Measurements from ENCODE around the gene WDR18. TPM values are rescaled to one million over a fixed set of nuclear protein-coding genes. Genes with fewer than 3 reads are reported as not detected.

The WDR18 gene
- total and polyA plus RNA-seq, 2 donors from 2014 or later: 40.3 to 77.2 TPM

DNA sequence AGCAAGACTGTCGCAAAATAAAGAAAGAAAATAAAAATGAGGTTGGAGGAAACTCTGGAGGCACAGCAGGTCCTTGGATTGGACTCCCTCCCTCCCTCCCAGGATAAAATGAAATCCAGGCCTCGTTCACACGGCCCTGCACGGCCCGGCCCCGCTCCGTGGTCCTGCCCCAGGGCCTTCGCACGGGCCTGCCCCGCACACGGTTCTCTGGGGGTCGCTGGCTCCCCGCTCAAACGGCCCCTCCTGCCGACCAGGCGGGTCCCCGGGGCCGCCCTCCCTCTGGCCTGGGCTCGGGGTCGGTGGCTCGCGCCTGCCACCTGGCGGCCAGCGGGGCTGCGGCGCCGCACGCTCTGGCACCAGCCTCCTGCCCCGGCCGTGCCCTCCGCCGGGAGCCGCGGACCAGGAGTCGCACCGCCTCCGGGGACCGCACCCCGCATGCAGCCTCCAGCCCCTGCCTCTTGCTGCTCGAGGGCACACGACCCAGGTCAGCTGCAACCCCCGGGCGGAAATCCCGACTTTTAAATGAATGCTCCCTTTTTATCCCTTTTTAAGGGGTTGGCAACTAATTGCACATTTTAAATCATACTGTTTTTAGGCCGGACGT, 1.5 kb upstream of the WDR18 start:
- peak overlapping the region in 1 of 2 donors; percentile 14 for H3K27ac ChIP-seq (ENCODE audit: low read depth in 2 of 2, low read length in 2 of 2)
- H3K4me3 ChIP-seq (ENCODE audit: low read length in 3 of 3): peak overlapping the region in 1 of 3 donors; percentile 49
- TF ChIP-seq, protein P1, sequence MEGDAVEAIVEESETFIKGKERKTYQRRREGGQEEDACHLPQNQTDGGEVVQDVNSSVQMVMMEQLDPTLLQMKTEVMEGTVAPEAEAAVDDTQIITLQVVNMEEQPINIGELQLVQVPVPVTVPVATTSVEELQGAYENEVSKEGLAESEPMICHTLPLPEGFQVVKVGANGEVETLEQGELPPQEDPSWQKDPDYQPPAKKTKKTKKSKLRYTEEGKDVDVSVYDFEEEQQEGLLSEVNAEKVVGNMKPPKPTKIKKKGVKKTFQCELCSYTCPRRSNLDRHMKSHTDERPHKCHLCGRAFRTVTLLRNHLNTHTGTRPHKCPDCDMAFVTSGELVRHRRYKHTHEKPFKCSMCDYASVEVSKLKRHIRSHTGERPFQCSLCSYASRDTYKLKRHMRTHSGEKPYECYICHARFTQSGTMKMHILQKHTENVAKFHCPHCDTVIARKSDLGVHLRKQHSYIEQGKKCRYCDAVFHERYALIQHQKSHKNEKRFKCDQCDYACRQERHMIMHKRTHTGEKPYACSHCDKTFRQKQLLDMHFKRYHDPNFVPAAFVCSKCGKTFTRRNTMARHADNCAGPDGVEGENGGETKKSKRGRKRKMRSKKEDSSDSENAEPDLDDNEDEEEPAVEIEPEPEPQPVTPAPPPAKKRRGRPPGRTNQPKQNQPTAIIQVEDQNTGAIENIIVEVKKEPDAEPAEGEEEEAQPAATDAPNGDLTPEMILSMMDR (IDR thresholded peaks at IDR 0.05; ENCODE audit: borderline replicate concordance, extremely low read depth, insufficient read depth): peak; percentile 99
- no peak overlapping the region for H3K9ac ChIP-seq (ENCODE audit: low read length in 3 of 3)
- FAIRE-seq: no peak
- intact Hi-C loops (cut with DNase I): loop anchor here (5.0 kb wide), 1 partner anchor 55 kb away; the partner anchor contains the start of gene ARID3A
- H3K4me1 ChIP-seq (ENCODE audit: control insufficient read depth in 2 of 3, insufficient read depth in 2 of 3, low read depth in 1 of 3, low read length in 3 of 3): peaks cover 0 to 21% (median 16%) of the 10 kb centered on the region in 3 donors
- peaks cover 0 to 9% (median 0%) of the 10 kb centered on the region in 3 donors for H3K36me3 ChIP-seq (ENCODE audit: control insufficient read depth in 2 of 3, insufficient read depth in 3 of 3, low read length in 3 of 3)
- no peaks in the 10 kb centered on the region for H3K9me3 ChIP-seq (ENCODE audit: control insufficient read depth in 2 of 3, insufficient read depth in 1 of 3, low read length in 3 of 3)
- DNase-seq: peak; percentile 80 to 88 (median 85)
- no peaks in the 10 kb centered on the region for H3K27me3 ChIP-seq (ENCODE audit: control insufficient read depth, insufficient read depth, low read length)

DNA sequence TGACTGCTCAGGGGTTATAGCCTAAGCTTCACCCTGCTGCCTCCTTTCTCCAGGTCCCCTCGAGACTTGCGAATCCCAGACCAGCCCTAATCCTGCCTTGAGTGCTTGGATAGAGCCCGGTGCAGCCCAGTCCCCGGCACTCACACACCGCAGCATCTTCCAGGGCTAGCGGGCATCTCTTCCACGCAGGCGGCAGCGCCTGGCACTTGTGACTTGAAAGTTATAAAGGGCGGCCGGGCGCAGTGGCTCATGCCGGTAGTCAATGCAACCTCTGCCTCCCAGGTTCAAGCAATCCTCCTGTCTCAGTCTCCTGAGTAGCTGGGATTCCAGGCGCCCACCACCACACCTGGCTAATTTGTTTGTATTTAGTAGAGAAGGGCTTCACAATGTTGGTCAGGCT, 1.9 kb downstream of the WDR18 start:
- H3K4me1 ChIP-seq (ENCODE audit: control insufficient read depth in 2 of 3, insufficient read depth in 2 of 3, low read depth in 1 of 3, low read length in 3 of 3): peaks cover 0 to 11% (median 7%) of the 10 kb centered on the region in 3 donors
- H3K27ac ChIP-seq (ENCODE audit: low read depth in 2 of 2, low read length in 2 of 2): no peak overlapping the region
- intact Hi-C loops (cut with DNase I): no loop called here
- DNase-seq (no peak), FAIRE-seq (no peak)
- H3K4me3 ChIP-seq (ENCODE audit: low read length in 3 of 3): no peak overlapping the region
- H3K9me3 ChIP-seq (ENCODE audit: control insufficient read depth in 2 of 3, insufficient read depth in 1 of 3, low read length in 3 of 3): no peaks in the 10 kb centered on the region
- H3K9ac ChIP-seq (ENCODE audit: low read length in 3 of 3): no peak overlapping the region
- TF ChIP-seq, protein P1 (IDR thresholded peaks at IDR 0.05; ENCODE audit: borderline replicate concordance, extremely low read depth, insufficient read depth): no peak
- H3K27me3 ChIP-seq (ENCODE audit: control insufficient read depth, insufficient read depth, low read length): no peaks in the 10 kb centered on the region
- H3K36me3 ChIP-seq (ENCODE audit: control insufficient read depth in 2 of 3, insufficient read depth in 3 of 3, low read length in 3 of 3): peaks cover 0 to 11% (median 0%) of the 10 kb centered on the region in 3 donors

DNA sequence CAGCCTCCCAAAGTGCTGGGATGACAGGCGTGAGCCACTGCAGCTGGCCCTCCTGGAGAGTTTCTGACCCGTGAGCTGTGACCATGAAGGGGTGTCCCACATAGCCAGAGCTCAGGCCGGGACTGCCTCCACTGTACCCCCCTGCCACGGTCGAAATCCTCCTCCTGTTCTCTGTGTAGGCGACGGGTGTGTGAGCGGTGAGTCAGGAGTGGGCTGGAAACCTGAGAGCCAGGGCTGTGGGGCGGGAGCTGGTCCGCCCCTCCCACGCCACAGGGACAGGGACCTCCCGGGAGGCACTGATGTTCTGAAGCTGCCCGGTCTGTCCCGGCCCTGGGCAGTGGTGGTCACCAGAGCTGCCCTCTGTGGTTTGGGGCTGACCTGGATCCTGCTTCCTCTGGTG, 3.9 kb downstream of the WDR18 start:
- intact Hi-C loops (cut with DNase I): no loop called here
- TF ChIP-seq, protein P1 (IDR thresholded peaks at IDR 0.05; ENCODE audit: borderline replicate concordance, extremely low read depth, insufficient read depth): no peak
- H3K4me1 ChIP-seq (ENCODE audit: control insufficient read depth in 2 of 3, insufficient read depth in 2 of 3, low read depth in 1 of 3, low read length in 3 of 3): peaks cover 0 to 9% (median 7%) of the 10 kb centered on the region in 3 donors
- H3K9me3 ChIP-seq (ENCODE audit: control insufficient read depth in 2 of 3, insufficient read depth in 1 of 3, low read length in 3 of 3): no peaks in the 10 kb centered on the region
- FAIRE-seq (no peak), DNase-seq (no peak)
- H3K27ac ChIP-seq (ENCODE audit: low read depth in 2 of 2, low read length in 2 of 2): no peak overlapping the region
- H3K36me3 ChIP-seq (ENCODE audit: control insufficient read depth in 2 of 3, insufficient read depth in 3 of 3, low read length in 3 of 3): peaks cover 0 to 11% (median 0%) of the 10 kb centered on the region in 3 donors
- H3K27me3 ChIP-seq (ENCODE audit: control insufficient read depth, insufficient read depth, low read length): no peaks in the 10 kb centered on the region
- H3K9ac ChIP-seq (ENCODE audit: low read length in 3 of 3): no peak overlapping the region
- no peak overlapping the region for H3K4me3 ChIP-seq (ENCODE audit: low read length in 3 of 3)
